GM21526 (cell line): ENCODE measurements around the gene OFD1.

ENCODE experiments used
- ATAC-seq: cut with Tn5 transposase; IDR thresholded peaks from one replicate; pipeline ENCODE4 v1.9.1; 2021; ENCODE audit warnings: moderate library complexity; ENCODE audit not compliant: unreplicated experiment, low FRiP score

OFD1 gene

DNA sequence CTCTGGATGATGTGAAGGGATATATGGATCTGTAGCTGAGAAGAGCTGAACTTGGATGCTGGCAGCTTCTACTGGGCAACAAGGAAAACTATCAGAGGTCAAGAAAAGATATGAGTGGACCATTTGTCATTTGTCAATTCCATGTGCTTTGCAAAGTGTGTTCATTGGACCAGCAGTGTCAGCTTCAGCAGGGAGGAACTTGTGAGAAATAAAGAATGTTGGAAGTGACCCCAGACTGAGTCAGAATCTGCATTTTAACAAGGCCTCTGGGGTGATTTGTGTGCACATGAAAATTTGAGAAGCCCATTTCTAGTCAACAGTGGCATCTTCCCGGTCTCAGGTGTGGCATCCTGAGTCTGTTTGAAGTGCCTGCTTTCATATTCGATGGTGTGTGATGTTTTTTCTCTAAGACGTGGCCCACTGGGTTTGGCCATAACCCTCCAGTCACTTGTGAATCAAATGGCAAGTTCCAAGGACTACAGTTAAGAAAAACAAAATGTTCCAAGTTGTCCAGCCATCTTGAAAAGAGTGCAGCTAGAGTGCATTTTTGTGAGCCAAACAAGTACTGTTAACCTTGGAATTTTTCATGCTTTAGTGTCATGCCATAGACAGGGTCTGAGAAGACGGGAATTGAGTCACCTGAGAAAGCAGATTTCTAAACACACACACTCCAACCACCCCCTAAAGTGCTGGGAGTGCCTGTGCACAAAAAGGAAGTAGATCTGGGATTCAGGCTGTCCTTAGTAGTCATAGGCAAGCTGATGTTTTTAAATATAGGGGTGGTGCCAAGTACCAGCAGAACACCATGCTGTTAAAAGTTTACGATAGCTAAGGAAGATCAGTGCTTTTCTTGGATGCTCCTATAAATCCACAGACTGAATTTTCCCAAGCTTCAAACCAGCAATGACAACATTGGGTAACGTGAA lies 55.9 kb downstream of the OFD1 start:
- ATAC-seq, result no peak

- no peak for ATAC-seq
Observed at GRCh38 chrX:13791145-13791544, 56.6 kb downstream of the OFD1 start.

DNA sequence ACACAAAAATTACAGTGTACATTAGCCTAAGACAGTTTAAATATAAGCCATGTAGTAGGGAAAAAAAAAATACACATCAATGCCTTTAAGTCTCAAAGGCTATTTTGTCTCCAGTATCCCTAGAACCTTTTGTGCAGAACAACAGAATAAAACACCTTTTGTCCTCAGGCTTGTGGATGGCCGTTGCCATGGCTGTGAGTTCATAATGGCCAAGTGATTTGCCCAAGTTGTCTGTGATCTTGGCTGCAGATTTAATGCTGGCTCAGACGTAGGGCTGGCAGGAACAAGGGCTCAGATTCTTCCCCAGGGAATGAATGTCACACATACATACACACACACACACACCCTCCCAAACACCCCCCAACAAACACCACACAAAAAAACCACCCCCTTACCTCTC lies 57.0 kb downstream of the OFD1 start:
- ATAC-seq, result no peak

DNA sequence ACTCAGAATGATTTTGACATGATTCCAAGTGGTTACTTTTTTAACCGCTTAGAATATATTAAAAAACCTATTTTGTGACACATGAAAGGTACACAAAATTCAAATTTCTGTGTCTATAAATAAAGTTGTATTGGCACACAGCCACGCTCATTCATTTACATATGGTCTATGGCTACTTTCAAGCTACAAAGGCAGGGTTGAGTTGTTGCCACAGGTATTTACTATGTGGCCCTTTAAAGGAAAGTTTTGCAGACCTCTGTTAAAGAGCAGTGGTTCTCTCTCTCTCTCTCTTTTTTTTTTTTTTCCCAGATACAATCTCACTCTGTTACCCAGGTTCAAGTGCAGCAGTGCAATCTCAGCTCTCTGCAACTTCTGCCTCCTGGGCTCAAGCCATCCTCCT lies 59.3 kb downstream of the OFD1 start:
- ATAC-seq, result no peak

DNA sequence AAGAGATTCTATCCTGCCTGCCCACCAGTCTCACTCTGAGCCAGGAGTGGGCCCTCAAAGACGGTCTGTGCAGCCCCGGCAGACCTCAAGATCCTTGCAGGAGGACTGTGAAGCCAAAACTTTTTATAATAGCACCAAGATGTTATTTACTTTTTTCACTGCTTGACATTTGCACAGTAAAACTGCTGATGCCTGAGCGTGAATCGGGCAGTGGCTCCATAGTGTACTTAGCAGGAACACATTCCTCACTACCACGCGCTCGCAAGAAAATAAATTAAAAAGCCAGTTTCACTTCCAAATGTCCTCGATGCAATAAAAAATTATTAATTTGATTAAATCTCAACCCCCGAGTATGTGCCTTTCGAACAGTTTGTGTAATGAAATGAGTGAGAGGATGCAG lies 59.9 kb downstream of the OFD1 start:
- no peak for ATAC-seq

GRCh38 chrX:13797512-13797911 lies 63.0 kb downstream of the OFD1 start:
- ATAC-seq, result no peak

DNA sequence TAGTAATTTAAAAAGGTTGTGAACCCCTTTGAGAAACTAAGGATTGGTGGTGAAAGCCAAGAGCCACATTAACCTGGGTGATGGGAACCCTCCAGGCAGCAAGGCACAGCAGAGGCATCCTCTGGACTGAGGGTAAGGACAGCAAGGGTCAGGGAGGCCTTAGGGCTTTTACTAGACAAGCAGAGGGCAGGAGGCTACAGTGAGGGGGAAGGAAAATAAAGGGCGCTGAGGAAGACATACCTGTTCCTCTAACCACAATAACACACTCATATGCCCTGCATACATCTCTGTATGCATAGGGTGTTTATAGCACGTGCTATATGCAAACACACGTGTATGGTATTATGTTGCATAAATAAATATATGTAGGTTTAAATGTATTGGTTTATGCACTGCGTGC lies 63.6 kb downstream of the OFD1 start:
- no peak for ATAC-seq

GRCh38 chrX:13803116-13803515 lies 68.6 kb downstream of the OFD1 start:
- no peak for ATAC-seq

DNA sequence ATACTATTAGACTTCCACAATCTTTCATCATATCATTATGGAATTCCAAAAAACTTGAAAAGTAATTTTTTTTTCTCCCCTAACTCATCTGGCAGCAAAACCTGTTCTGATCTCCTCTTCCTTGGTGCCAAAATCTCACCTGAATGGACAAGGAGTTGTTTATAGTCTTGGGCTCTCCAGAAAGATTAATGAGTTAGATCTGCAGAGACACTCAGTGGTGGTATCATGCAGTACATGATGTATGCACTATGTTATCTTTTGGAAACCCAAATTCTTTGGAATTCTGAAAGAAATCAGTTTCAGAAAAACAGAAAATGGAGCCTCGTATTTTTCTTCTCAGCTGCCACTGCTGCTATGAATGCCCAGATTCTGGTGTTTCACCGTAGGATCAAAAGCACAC lies 70.7 kb downstream of the OFD1 start:
- ATAC-seq, result no peak

- no peak for ATAC-seq
Observed at GRCh38 chrX:13808293-13808692, 73.7 kb downstream of the OFD1 start.

GRCh38 chrX:13808865-13809264 lies 74.3 kb downstream of the OFD1 start:
- ATAC-seq, result no peak

DNA sequence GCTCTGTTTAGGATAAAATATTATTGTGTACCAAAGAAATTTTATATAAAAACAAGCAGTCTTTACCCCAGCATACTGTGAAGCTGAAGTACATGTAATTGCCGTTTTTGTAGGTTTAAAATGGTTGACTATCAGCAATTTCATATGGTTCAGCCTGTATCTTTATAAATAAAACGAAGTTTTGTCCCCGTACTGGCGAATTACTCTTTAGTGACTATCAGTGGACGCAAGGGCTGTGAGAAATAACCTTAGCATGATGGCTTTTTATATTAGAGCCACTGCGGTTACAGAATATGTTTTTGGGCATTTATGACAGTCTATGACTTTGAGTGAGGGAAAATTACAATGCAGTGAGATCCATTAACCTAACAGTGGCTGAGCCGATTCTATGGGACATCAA lies 81.1 kb downstream of the OFD1 start:
- ATAC-seq, result no peak

- no peak for ATAC-seq
Observed at GRCh38 chrX:13816176-13816575, 81.6 kb downstream of the OFD1 start.

DNA sequence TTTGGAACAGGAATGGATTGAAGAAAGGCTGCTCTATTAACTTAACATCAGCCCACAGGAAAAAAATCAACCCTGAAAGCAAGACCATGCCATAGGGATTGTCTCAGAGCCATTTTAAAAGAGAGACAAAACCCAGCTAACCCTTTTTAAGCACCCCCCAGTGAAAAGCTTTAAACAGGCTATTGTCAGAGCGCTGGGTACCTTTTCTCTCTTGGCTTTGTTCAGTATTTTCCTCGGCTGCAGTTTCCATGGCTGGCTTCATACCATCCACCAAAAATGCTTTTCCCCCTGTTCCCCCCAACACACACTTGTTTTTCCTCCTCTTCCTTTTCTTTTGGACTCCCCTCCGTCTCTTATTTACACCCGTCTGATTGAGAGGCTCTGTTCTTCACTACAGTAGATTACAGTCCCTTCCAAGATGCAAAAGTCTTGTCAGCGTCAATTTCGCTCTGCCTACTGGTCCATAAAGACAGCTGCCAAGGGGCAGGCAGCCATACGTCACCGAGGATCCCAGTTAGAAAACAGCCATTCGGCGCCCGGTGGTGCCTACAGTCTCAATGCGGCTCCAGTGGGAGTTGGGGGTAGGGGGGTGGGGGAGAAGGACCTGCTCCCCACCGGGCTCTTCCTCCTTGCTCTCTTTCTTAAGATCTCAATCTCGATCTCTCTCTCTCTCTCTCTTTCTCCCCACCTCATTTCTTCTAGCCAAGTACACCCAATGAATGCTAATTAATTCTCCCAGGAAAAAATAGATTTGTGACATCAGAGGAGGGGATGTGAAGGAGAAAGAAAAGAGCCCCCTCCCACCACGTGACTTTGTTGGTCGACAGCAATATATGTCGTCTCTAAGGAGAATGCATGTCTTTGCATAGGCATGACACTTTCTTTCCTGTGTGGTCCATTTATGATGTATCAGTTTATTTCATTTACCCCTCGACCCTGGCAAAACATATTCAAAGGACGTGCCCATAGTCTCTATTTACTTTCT lies 82.4 kb downstream of the OFD1 start, which contains the start of gene GPM6B:
Gene GPM6B (minus strand): TSS at position 451 of the 985 bp plus-strand sequence. CDS start 189 bp downstream, at position 262.
- no peak for ATAC-seq
